Neural crest cell (in vitro differentiated cells): ENCODE data around the gene TYW5. TPM values are rescaled to one million over a fixed set of nuclear protein-coding genes. Genes with fewer than 3 reads are reported as not detected.

Experiments used
- DNase-seq: peaks from one replicate; pipeline ENCODE4 v3.0.0; 2021; ENCODE audit warnings: low read depth, mixed read lengths, low spot score
- H3K27ac Mint-ChIP-seq: one replicate; pipeline ENCODE4 v1.8.0; 2021; ENCODE audit warnings: mild to moderate bottlenecking, mixed read lengths; ENCODE audit not compliant: unreplicated experiment
- H3K27me3 Mint-ChIP-seq: 2 replicates; pipeline ENCODE4 v1.8.0; 2021; ENCODE audit warnings: low read depth, mild to moderate bottlenecking, mixed read lengths
- H3K36me3 Mint-ChIP-seq: 2 replicates; pipeline ENCODE4 v1.8.0; 2021; ENCODE audit warnings: low read depth, mild to moderate bottlenecking, mixed read lengths
- H3K4me1 Mint-ChIP-seq: 2 replicates; pipeline ENCODE4 v1.8.0; 2021; ENCODE audit warnings: mixed read lengths
- H3K4me3 Mint-ChIP-seq: one replicate; pipeline ENCODE4 v1.8.0; 2021; ENCODE audit warnings: mild to moderate bottlenecking, mixed read lengths
- H3K9me3 Mint-ChIP-seq: 2 replicates; pipeline ENCODE4 v1.8.0; 2021; ENCODE audit warnings: mixed read lengths
- CTCF ChIP-seq: fragments of 200-600 bp; sonication (generic); conservative IDR thresholded peaks from 2 replicates; pipeline ENCODE4 v1.5.0; 2021; ENCODE audit warnings: antibody characterized with exemption, mild to moderate bottlenecking
- total RNA-seq: library from RNA; stranded (reverse); gene quantifications from 2 replicates; pipeline ENCODE4 v1.2.1, GENCODE V29; 2021

The TYW5 gene
- total RNA-seq, 1 donor from 2014 or later = 10.6 TPM

- H3K9me3 Mint-ChIP-seq = no peaks in the 10 kb centered on the region
- peaks cover 5% of the 10 kb centered on the region for H3K4me1 Mint-ChIP-seq
- H3K36me3 Mint-ChIP-seq = peaks cover 4% of the 10 kb centered on the region
- no peak overlapping the region for H3K27ac Mint-ChIP-seq
- H3K4me3 Mint-ChIP-seq = no peak overlapping the region
- no peaks in the 10 kb centered on the region for H3K27me3 Mint-ChIP-seq
- DNase-seq = no peak
- TF ChIP-seq CTCF = no peak
Observed at GRCh38 chr2:199932312-199932855, 22.9 kb downstream of the TYW5 start.

GRCh38 chr2:199929262-199929661, 26.0 kb downstream of the TYW5 start:
- Mint-ChIP-seq H3K27ac (no peak overlapping the region), H3K4me1 (peaks cover 5% of the 10 kb centered on the region), H3K36me3 (peaks cover 9% of the 10 kb centered on the region), H3K27me3 (no peaks in the 10 kb centered on the region), H3K9me3 (no peaks in the 10 kb centered on the region), H3K4me3 (no peak overlapping the region)
- TF ChIP-seq CTCF = no peak
- DNase-seq = no peak

- no peak for TF ChIP-seq CTCF
- H3K36me3 Mint-ChIP-seq = peaks cover 9% of the 10 kb centered on the region
- H3K4me1 Mint-ChIP-seq = peaks cover 8% of the 10 kb centered on the region
- no peak for DNase-seq
- no peak overlapping the region for H3K4me3 Mint-ChIP-seq
- no peak overlapping the region for H3K27ac Mint-ChIP-seq
- no peaks in the 10 kb centered on the region for H3K9me3 Mint-ChIP-seq
- H3K27me3 Mint-ChIP-seq = no peaks in the 10 kb centered on the region
Observed at GRCh38 chr2:199928626-199929025, 26.7 kb downstream of the TYW5 start.

GRCh38 chr2:199928226-199928625, 27.1 kb downstream of the TYW5 start:
- Mint-ChIP-seq H3K9me3 (no peaks in the 10 kb centered on the region), H3K4me1 (peaks cover 8% of the 10 kb centered on the region), H3K4me3 (no peak overlapping the region), H3K36me3 (peaks cover 9% of the 10 kb centered on the region), H3K27ac (no peak overlapping the region), H3K27me3 (no peaks in the 10 kb centered on the region)
- DNase-seq = no peak
- TF ChIP-seq CTCF = no peak

GRCh38 chr2:199926806-199927205, 28.5 kb downstream of the TYW5 start:
- peaks cover 9% of the 10 kb centered on the region for H3K36me3 Mint-ChIP-seq
- H3K27ac Mint-ChIP-seq = no peak overlapping the region
- DNase-seq = no peak
- H3K4me1 Mint-ChIP-seq = peaks cover 16% of the 10 kb centered on the region
- no peak overlapping the region for H3K4me3 Mint-ChIP-seq
- TF ChIP-seq CTCF = no peak
- no peaks in the 10 kb centered on the region for H3K27me3 Mint-ChIP-seq
- H3K9me3 Mint-ChIP-seq = no peaks in the 10 kb centered on the region
